NCI-H526 treated with DMSO at 0.1 percent for 48 hours (cell line): ENCODE measurements around the gene MAP3K13.
"Not testable (repeated sequence)": the region's sequence is repeated elsewhere in the genome, so short reads cannot be mapped to it uniquely, and the experiment has no call there.

ENCODE experiments used
- DNase-seq: peaks from one replicate; lab custom pipeline; 2025; lab: John Stamatoyannopoulos, UW

The MAP3K13 gene

GRCh38 chr3:185341616-185342458 is 21.1 kb upstream of the MAP3K13 start:
- DNase-seq = no peak

- DNase-seq = no peak
Measured at GRCh38 chr3:185342459-185343174, 20.3 kb upstream of the MAP3K13 start.

GRCh38 chr3:185347399-185347798 is 15.5 kb upstream of the MAP3K13 start:
- no peak for DNase-seq

- no peak for DNase-seq
Measured at GRCh38 chr3:185350841-185351240, 12.1 kb upstream of the MAP3K13 start.

- DNase-seq = no peak
Measured at GRCh38 chr3:185351396-185351795, 11.5 kb upstream of the MAP3K13 start.

GRCh38 chr3:185353225-185353624 is 9.7 kb upstream of the MAP3K13 start:
- DNase-seq = no peak

- peak; percentile 85 for DNase-seq
Measured at GRCh38 chr3:185353823-185354614, 8.9 kb upstream of the MAP3K13 start.

- no peak for DNase-seq
Measured at GRCh38 chr3:185356499-185356898, 6.4 kb upstream of the MAP3K13 start.

- DNase-seq = no peak
Measured at GRCh38 chr3:185361920-185362319, 1.0 kb upstream of the MAP3K13 start.

GRCh38 chr3:185363662-185364203 is 797 bp downstream of the MAP3K13 start:
- peak; percentile 55 for DNase-seq

GRCh38 chr3:185365291-185366073 is 2.5 kb downstream of the MAP3K13 start:
- peak; percentile 56 for DNase-seq

GRCh38 chr3:185366074-185366335 is 3.1 kb downstream of the MAP3K13 start:
- no peak for DNase-seq

- DNase-seq = no peak
Measured at GRCh38 chr3:185366913-185367312, 4.0 kb downstream of the MAP3K13 start.

- not testable (repeated sequence) for DNase-seq
Measured at GRCh38 chr3:185370349-185370748, 7.4 kb downstream of the MAP3K13 start.

GRCh38 chr3:185371306-185372074 is 8.6 kb downstream of the MAP3K13 start:
- peak; percentile 60 for DNase-seq

- no peak for DNase-seq
Measured at GRCh38 chr3:185381320-185382058, 18.6 kb downstream of the MAP3K13 start.

GRCh38 chr3:185382154-185382553 is 19.2 kb downstream of the MAP3K13 start:
- no peak for DNase-seq

GRCh38 chr3:185386515-185386914 is 23.6 kb downstream of the MAP3K13 start:
- not testable (repeated sequence) for DNase-seq

GRCh38 chr3:185387646-185388045 is 24.7 kb downstream of the MAP3K13 start:
- DNase-seq = no peak

GRCh38 chr3:185393055-185393454 is 30.1 kb downstream of the MAP3K13 start:
- no peak for DNase-seq
